ENCODE results near the gene ADH6. TPM values are rescaled to one million over a fixed set of nuclear protein-coding genes. Genes with fewer than 3 reads are reported as not detected.

ADH6 gene
- total and polyA plus RNA-seq, 3 donors from 2014 or later, result 0.16 to 0.62 (median 0.42) TPM

DNA sequence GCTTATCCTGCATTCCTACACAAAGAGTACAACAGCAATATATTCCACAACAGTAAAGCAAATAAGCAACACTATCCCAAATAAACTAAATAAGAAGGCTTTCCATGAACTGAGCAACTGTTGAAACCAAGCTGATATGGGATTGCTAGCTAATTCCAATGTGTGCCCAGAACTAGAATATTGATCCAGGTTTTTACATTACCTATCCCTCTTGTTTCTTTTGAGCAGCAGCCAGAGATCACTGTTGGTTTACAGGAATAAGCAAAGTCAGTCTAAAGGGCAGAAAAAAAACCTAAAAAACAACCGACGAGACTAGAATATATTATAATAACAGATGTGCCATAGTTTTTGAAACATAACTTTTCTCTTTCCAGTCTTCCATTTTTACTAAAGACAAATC is 52.5 kb downstream of the ADH6 start:
- no peak for DNase-seq
- no peaks in the 10 kb centered on the region for H3K4me1 ChIP-seq
- 92% methylated on average over 2 of the region's 2 CpGs for WGBS, 2 donors
- H3K9me3 ChIP-seq, result no peaks in the 10 kb centered on the region
- intact Hi-C loops (cut with DNase I; ENCODE audit: low total_unique reads), result no loop called here
- H3K36me3 ChIP-seq (ENCODE audit: low read depth, missing control alignments), result no peaks in the 10 kb centered on the region
- no peak overlapping the region for H3K27ac ChIP-seq
- H3K27me3 ChIP-seq, result no peaks in the 10 kb centered on the region
- TF ChIP-seq POLR2A (IDR thresholded peaks at IDR 0.05), result no peak
- TF ChIP-seq, protein P1, sequence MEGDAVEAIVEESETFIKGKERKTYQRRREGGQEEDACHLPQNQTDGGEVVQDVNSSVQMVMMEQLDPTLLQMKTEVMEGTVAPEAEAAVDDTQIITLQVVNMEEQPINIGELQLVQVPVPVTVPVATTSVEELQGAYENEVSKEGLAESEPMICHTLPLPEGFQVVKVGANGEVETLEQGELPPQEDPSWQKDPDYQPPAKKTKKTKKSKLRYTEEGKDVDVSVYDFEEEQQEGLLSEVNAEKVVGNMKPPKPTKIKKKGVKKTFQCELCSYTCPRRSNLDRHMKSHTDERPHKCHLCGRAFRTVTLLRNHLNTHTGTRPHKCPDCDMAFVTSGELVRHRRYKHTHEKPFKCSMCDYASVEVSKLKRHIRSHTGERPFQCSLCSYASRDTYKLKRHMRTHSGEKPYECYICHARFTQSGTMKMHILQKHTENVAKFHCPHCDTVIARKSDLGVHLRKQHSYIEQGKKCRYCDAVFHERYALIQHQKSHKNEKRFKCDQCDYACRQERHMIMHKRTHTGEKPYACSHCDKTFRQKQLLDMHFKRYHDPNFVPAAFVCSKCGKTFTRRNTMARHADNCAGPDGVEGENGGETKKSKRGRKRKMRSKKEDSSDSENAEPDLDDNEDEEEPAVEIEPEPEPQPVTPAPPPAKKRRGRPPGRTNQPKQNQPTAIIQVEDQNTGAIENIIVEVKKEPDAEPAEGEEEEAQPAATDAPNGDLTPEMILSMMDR (IDR thresholded peaks at IDR 0.05), result no peak
- no peak overlapping the region for H3K4me3 ChIP-seq

DNA sequence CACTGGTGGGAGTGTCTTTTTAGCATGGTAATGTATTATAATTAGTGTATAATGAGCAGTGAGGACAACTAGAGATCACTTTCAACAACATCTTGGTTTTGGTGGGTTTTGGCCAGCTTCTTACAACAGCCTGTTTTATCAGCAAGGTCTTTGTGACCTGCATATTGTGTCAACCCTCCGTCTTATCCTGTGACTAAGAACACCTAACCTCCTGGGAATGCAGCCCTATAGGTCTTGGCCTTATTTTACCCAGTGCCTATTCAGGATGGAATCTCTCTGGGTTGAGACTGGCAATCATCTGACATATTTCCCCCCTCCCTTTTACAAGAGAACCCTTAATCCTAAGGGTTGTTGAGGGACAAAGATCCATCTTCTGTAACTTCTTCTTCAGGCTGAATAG is 53.1 kb downstream of the ADH6 start:
- no peak overlapping the region for H3K27ac ChIP-seq
- no peak overlapping the region for H3K4me3 ChIP-seq
- WGBS, 2 donors, result 80 to 81% methylated on average over 1 of the region's 1 CpG
- intact Hi-C loops (cut with DNase I; ENCODE audit: low total_unique reads), result no loop called here
- H3K36me3 ChIP-seq (ENCODE audit: low read depth, missing control alignments), result no peaks in the 10 kb centered on the region
- no peak for DNase-seq
- H3K4me1 ChIP-seq, result no peaks in the 10 kb centered on the region
- TF ChIP-seq, protein P1 (IDR thresholded peaks at IDR 0.05), result no peak
- no peak for TF ChIP-seq POLR2A (IDR thresholded peaks at IDR 0.05)
- no peaks in the 10 kb centered on the region for H3K27me3 ChIP-seq
- no peaks in the 10 kb centered on the region for H3K9me3 ChIP-seq

DNA sequence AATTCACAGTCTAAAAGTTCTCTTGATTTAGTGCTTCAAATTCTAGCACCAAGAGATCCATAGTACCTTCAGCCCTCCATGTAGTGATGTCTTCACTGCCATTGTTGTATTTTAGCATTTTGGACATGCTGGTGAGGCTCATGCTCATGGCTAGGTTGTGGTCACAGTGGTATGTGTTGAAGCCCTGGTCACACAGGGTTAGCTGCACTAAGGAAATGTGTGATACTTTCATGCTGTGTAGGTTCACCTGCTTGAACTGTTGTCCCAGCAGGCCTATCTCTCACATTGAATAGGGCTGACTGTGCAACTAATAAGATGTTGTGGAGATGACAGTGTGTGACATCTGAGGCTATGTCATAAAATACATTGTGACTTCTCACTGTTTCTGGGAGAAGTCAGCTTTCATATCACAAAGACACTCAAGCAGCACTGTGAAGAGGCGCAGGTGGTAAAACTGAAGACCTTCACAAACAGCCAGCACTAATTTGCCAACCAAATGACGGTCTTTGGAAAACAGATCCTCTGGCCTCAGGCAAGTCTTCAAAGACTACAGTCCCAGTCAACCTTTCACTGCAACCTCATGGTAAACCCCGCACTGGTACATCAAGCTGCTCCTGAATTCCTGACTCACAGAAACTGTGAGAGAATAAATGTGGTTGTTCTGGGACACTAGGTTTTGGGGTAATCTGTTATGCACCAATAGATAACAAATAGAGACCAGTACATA is 57.5 kb downstream of the ADH6 start:
- 98 to 99% methylated on average over 3 of the region's 3 CpGs for WGBS, 2 donors
- H3K9me3 ChIP-seq, result no peaks in the 10 kb centered on the region

DNA sequence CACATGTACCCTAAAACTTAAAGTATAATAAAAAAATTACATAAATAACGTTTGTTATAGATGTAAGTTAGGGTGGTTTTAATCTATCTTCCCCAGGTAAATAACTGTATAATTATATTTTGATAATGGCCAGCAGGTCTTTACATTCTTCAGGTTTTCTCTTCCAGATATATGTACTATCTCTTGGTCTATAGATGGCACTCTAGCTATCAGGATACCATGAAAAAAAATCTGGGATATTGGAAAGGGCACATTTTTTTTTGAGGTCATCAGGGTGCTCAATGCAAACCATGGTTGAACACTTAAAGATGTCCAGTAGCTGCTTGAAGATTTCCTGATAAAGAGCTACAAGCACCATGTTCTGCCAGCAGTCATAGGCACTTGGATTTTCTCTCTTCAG is 59.3 kb downstream of the ADH6 start:
- Histone ChIP-seq H3K27me3 (no peaks in the 10 kb centered on the region), H3K4me1 (no peaks in the 10 kb centered on the region), H3K9me3 (no peaks in the 10 kb centered on the region), H3K27ac (no peak overlapping the region), H3K4me3 (no peak overlapping the region), H3K36me3 (ENCODE audit: low read depth, missing control alignments) (no peaks in the 10 kb centered on the region)
- WGBS, 2 donors, result 38 to 50% methylated on average over 1 of the region's 1 CpG
- no peak for DNase-seq
- intact Hi-C loops (cut with DNase I; ENCODE audit: low total_unique reads), result no loop called here
- no peak for TF ChIP-seq POLR2A (IDR thresholded peaks at IDR 0.05)
- TF ChIP-seq, protein P1 (IDR thresholded peaks at IDR 0.05), result no peak

More for the DNA sequence above, 57.5 kb downstream of the ADH6 start:
- Histone ChIP-seq H3K4me1 (no peaks in the 10 kb centered on the region), H3K27me3 (no peaks in the 10 kb centered on the region), H3K27ac (no peak overlapping the region), H3K36me3 (ENCODE audit: low read depth, missing control alignments) (no peaks in the 10 kb centered on the region), H3K4me3 (no peak overlapping the region)
- intact Hi-C loops (cut with DNase I; ENCODE audit: low total_unique reads), result no loop called here
- DNase-seq, result no peak
- no peak for TF ChIP-seq POLR2A (IDR thresholded peaks at IDR 0.05)
- TF ChIP-seq, protein P1 (IDR thresholded peaks at IDR 0.05), result no peak

DNA sequence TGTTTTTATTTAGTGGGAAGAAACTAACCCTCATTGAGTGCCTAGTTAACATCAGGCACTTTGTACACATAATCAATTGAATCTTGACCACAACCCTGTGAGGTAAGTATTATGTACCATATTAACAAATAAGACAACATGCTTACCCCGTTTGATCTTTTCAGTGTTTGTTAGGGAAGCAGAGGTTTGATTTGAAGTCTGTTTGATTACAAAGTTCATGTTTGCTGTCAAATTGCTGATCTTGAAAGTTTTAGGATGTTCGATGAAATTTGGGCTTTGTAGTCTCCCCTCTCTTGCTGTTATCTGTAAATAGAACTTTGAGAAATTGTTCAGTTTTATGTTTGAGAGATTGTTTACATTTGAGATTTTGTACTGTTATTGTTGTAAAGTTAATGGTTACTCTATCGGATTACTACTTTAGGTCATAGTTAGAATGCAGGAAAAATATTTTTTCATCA is 61.5 kb downstream of the ADH6 start:
- intact Hi-C loops (cut with DNase I; ENCODE audit: low total_unique reads), result no loop called here
- Histone ChIP-seq H3K27me3 (no peaks in the 10 kb centered on the region), H3K4me1 (no peaks in the 10 kb centered on the region), H3K4me3 (no peak overlapping the region), H3K9me3 (no peaks in the 10 kb centered on the region), H3K36me3 (ENCODE audit: low read depth, missing control alignments) (no peaks in the 10 kb centered on the region), H3K27ac (no peak overlapping the region)
- no peak for DNase-seq
- 76 to 83% methylated on average over 3 of the region's 3 CpGs for WGBS, 2 donors
- TF ChIP-seq, protein P1 (IDR thresholded peaks at IDR 0.05), result no peak
- no peak for TF ChIP-seq POLR2A (IDR thresholded peaks at IDR 0.05)

Data from testis (tissue), 3 donors.